CD14-positive monocyte (primary cell): ENCODE results near the gene UGT1A10. TPM values are rescaled to one million over a fixed set of nuclear protein-coding genes. Genes with fewer than 3 reads are reported as not detected.

Experiments used
- DNase-seq, 3 donors: peaks; one replicate each; pipeline ENCODE4 v3.0.0-alpha.2; 2011 to 2022
- H2AFZ ChIP-seq: 2 replicates; pipeline ENCODE4 v1.6.0; 2012; ENCODE audit warnings: mild to moderate bottlenecking, low read depth, low read length, inconsistent platforms; ENCODE audit not compliant: insufficient read depth, poor library complexity, severe bottlenecking
- H3K27ac ChIP-seq, 2 donors: 1 replicate in 1 of 2; 2 replicates in 1 of 2; pipeline ENCODE4 v1.5.1; 2012 to 2013; ENCODE audit warnings: low read length in 2 of 2, control low read depth in 1 of 2, inconsistent platforms in 1 of 2, low read depth in 1 of 2, mild to moderate bottlenecking in 1 of 2
- H3K27me3 ChIP-seq, 2 donors: one replicate each; pipeline versions ENCODE4 v1.6.0 to v1.6.1; 2011 to 2013; ENCODE audit warnings: low read length in 2 of 2; ENCODE audit not compliant: control insufficient read depth in 2 of 2, insufficient read depth in 2 of 2
- H3K36me3 ChIP-seq, 2 donors: replicated peaks in 1 of 2; 1 replicate in 1 of 2; 2 replicates in 1 of 2; pipeline versions ENCODE4 v1.5.1 to v1.6.1; 2012 to 2013; ENCODE audit warnings: low read length in 2 of 2, control low read depth in 1 of 2, inconsistent platforms in 1 of 2, mild to moderate bottlenecking in 1 of 2; ENCODE audit not compliant: insufficient read depth in 2 of 2, control insufficient read depth in 1 of 2
- H3K4me1 ChIP-seq, 2 donors: 1 replicate in 1 of 2; 2 replicates in 1 of 2; pipeline versions ENCODE4 v1.5.1 to v1.6.1; 2012 to 2013; ENCODE audit warnings: low read length in 2 of 2, control low read depth in 1 of 2, inconsistent platforms in 1 of 2, mild to moderate bottlenecking in 1 of 2, moderate library complexity in 1 of 2; ENCODE audit not compliant: insufficient read depth in 2 of 2, control insufficient read depth in 1 of 2
- H3K4me2 ChIP-seq: replicated peaks from 2 replicates; pipeline ENCODE3; 2012; ENCODE audit warnings: low read length, moderate library complexity, mild to moderate bottlenecking; ENCODE audit not compliant: poor library complexity, severe bottlenecking; ENCODE audit errors: extremely low read depth
- H3K4me3 ChIP-seq, 3 experiments: fragments of 200-600 bp in 1 of 3; sonication (generic) in 1 of 3; replicated peaks in 1 of 3; 1 replicate in 2 of 3; 2 replicates in 1 of 3; pipeline ENCODE4 v1.5.1; 2011 to 2013; ENCODE audit warnings: low read length in 3 of 3, mild to moderate bottlenecking in 3 of 3, control low read depth in 2 of 3, low read depth in 2 of 3, inconsistent platforms in 1 of 3, moderate library complexity in 1 of 3
- H3K79me2 ChIP-seq: 2 replicates; pipeline ENCODE4 v1.6.0; 2012; ENCODE audit warnings: mild to moderate bottlenecking, control low read depth, inconsistent platforms, low read length, moderate library complexity; ENCODE audit not compliant: insufficient read depth
- H3K9ac ChIP-seq: 2 replicates; pipeline ENCODE4 v1.6.0; 2017; ENCODE audit warnings: low read length, mild to moderate bottlenecking; ENCODE audit not compliant: insufficient read depth, poor library complexity, severe bottlenecking
- H3K9me3 ChIP-seq, 2 donors: replicated peaks in 1 of 2; 1 replicate in 1 of 2; 2 replicates in 1 of 2; pipeline versions ENCODE4 v1.5.1 to v1.6.1; 2012 to 2013; ENCODE audit warnings: low read length in 2 of 2, control low read depth in 1 of 2; ENCODE audit not compliant: control insufficient read depth in 1 of 2, insufficient read depth in 1 of 2
- H4K20me1 ChIP-seq: 2 replicates; pipeline ENCODE4 v1.6.0; 2012; ENCODE audit warnings: mild to moderate bottlenecking, low read length, control low read depth, moderate library complexity; ENCODE audit not compliant: insufficient read depth
- H3K27ac Mint-ChIP-seq, 7 donors: one replicate each; pipeline ENCODE4 v1.8.0; 2020; ENCODE audit warnings: mild to moderate bottlenecking in 7 of 7, mixed read lengths in 7 of 7, moderate library complexity in 6 of 7, inconsistent platforms in 2 of 7
- H3K27me3 Mint-ChIP-seq, 3 donors: one replicate each; pipeline ENCODE4 v1.8.0; 2021 to 2022; ENCODE audit warnings: low read depth in 3 of 3, mild to moderate bottlenecking in 3 of 3, mixed read lengths in 3 of 3, moderate library complexity in 3 of 3, inconsistent platforms in 1 of 3
- H3K36me3 Mint-ChIP-seq, 2 donors: one replicate each; pipeline ENCODE4 v1.8.0; 2020; ENCODE audit warnings: mixed read lengths in 2 of 2, inconsistent platforms in 1 of 2, mild to moderate bottlenecking in 1 of 2
- H3K4me1 Mint-ChIP-seq: one replicate; pipeline ENCODE4 v1.8.0; 2020; ENCODE audit warnings: mild to moderate bottlenecking, mixed read lengths
- H3K4me3 Mint-ChIP-seq, 2 donors: one replicate each; pipeline ENCODE4 v1.8.0; 2020; ENCODE audit warnings: mild to moderate bottlenecking in 2 of 2, mixed read lengths in 2 of 2, moderate library complexity in 1 of 2
- H3K9me3 Mint-ChIP-seq, 7 donors: one replicate each; pipeline ENCODE4 v1.8.0; 2020 to 2022; ENCODE audit warnings: mixed read lengths in 7 of 7, mild to moderate bottlenecking in 6 of 7, moderate library complexity in 6 of 7, inconsistent platforms in 2 of 7
- WGBS: methylation state at CpG from one replicate; pipeline ENCODE4 v1.1.5; 2013; ENCODE audit warnings: missing lambda C conversion rate; ENCODE audit not compliant: insufficient coverage; 5-methylcytosine and 5-hydroxymethylcytosine counted together
- intact Hi-C, 2 donors: fragments of 100-400 bp; cut with micrococcal nuclease; formaldehyde crosslinking; loops; one replicate each; pipeline versions ENCODE4 v1.15.0 to v1.15.1; 2023
- polyA plus RNA-seq, 3 donors: library from polyadenylated mRNA; depleted of rRNA in 1 of 3; unstranded in 2 of 3; stranded (reverse) in 1 of 3; fragments of 300-500 nt in 2 of 3; fragments of >200 nt in 1 of 3; fragmentation: Illumina TruSeq in 2 of 3; gene quantifications; 1 replicate in 2 of 3; 2 replicates in 1 of 3; pipeline ENCODE4 v1.2.3, GENCODE V29; 2012 to 2021
- TF ChIP-seq, protein P1 (sequence below): fragments of 200-600 bp; IDR thresholded peaks from one replicate; pipeline ENCODE4 v1.8.0; 2022; ENCODE audit warnings: antibody characterized with exemption, mild to moderate bottlenecking

The UGT1A10 gene
- polyA plus RNA-seq, 3 donors: not detected

DNA sequence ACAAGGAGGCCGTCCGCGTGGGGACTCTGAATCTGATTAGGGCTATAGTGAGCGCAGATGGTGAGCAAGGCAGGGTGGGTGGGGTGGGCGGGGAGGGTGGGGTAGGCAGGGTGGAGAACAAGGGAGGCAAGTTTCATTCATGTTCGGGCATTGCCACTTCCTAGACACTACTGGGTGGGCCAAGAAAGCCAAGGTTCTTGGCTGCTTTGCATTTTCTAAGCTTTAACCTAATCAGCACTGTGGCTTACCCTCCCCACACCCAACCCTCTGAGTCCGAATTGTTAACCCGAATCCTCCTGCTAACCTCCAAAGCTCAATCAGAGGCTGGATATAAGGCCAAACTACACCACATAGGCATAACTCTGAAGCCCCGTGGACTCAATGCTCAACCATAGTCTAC, 160.0 kb downstream of the UGT1A10 start:
- H3K4me3 Mint-ChIP-seq: no peak overlapping the region
- WGBS: 92% methylated on average over 3 of the region's 9 CpGs
- H3K36me3 Mint-ChIP-seq: no peaks in the 10 kb centered on the region
- Histone ChIP-seq H3K27ac (no peak overlapping the region), H3K9me3 (no peaks in the 10 kb centered on the region), H3K9ac (no peak overlapping the region), H3K4me1 (no peaks in the 10 kb centered on the region), H3K79me2 (no peaks in the 10 kb centered on the region), H4K20me1 (no peaks in the 10 kb centered on the region), H3K4me2 (no peak overlapping the region), H2AFZ (no peak overlapping the region), H3K27me3 (no peaks in the 10 kb centered on the region), H3K36me3 (no peaks in the 10 kb centered on the region), H3K4me3 (no peak overlapping the region)
- H3K9me3 Mint-ChIP-seq: peaks cover 0 to 2% (median 0%) of the 10 kb centered on the region in 7 donors
- no peaks in the 10 kb centered on the region for H3K4me1 Mint-ChIP-seq
- intact Hi-C loops: no loop called here
- TF ChIP-seq, protein P1, sequence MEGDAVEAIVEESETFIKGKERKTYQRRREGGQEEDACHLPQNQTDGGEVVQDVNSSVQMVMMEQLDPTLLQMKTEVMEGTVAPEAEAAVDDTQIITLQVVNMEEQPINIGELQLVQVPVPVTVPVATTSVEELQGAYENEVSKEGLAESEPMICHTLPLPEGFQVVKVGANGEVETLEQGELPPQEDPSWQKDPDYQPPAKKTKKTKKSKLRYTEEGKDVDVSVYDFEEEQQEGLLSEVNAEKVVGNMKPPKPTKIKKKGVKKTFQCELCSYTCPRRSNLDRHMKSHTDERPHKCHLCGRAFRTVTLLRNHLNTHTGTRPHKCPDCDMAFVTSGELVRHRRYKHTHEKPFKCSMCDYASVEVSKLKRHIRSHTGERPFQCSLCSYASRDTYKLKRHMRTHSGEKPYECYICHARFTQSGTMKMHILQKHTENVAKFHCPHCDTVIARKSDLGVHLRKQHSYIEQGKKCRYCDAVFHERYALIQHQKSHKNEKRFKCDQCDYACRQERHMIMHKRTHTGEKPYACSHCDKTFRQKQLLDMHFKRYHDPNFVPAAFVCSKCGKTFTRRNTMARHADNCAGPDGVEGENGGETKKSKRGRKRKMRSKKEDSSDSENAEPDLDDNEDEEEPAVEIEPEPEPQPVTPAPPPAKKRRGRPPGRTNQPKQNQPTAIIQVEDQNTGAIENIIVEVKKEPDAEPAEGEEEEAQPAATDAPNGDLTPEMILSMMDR: no peak
- peaks cover 0 to 9% (median 7%) of the 10 kb centered on the region in 3 donors for H3K27me3 Mint-ChIP-seq
- DNase-seq: no peak
- no peak overlapping the region for H3K27ac Mint-ChIP-seq

DNA sequence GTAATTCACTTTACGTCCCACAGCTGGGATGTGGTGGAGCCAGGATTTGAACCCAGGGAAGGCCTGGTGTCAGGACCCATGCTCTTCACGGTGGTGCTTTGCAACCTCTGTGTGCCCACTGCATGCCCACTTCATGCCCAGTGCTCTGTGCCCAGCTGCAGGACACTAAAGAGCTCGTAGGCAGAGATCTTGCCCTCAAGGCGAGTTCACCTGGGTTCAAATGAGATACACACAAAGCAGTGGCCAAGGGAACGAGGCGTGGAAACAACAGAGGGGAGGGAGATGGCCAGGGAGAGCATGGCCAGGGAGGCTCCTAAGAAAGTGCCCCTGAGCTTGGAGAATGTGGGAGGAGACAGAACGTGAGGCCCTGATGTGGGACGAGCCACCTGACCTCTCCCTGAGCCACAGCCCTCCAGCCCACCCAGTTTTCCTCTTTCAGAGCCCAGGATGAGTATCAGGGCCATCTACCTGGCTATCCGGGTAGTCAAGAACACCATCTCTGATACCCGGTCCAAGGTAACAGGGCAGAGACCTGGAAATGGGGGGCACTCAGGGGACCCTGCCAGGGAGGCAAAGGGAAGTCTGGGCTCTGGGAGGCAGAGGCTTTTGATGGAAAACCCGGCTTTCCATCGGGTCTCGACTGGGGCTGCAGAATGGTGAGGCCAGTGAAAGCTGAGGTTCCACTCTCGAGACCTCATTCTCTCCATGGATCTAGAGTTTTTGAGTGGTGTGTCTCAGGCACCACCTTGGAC, 162.3 kb downstream of the UGT1A10 start:
- no peak overlapping the region for H3K27ac ChIP-seq
- peaks cover 0 to 11% (median 7%) of the 10 kb centered on the region in 3 donors for H3K27me3 Mint-ChIP-seq
- no peak overlapping the region for H3K9ac ChIP-seq
- no peaks in the 10 kb centered on the region for H3K27me3 ChIP-seq
- no peaks in the 10 kb centered on the region for H3K4me1 ChIP-seq
- no peaks in the 10 kb centered on the region for H3K4me1 Mint-ChIP-seq
- H3K79me2 ChIP-seq: no peaks in the 10 kb centered on the region
- no peak overlapping the region for H3K4me2 ChIP-seq
- whole genome bisulfite sequencing: 89% methylated on average over 12 of the region's 14 CpGs
- H3K36me3 ChIP-seq: no peaks in the 10 kb centered on the region
- no peak overlapping the region for H2AFZ ChIP-seq
- H4K20me1 ChIP-seq: no peaks in the 10 kb centered on the region
- H3K4me3 ChIP-seq: no peak overlapping the region
- peaks cover 0 to 2% (median 0%) of the 10 kb centered on the region in 7 donors for H3K9me3 Mint-ChIP-seq
- intact Hi-C loops: no loop called here
- no peak overlapping the region for H3K4me3 Mint-ChIP-seq
- H3K9me3 ChIP-seq: no peaks in the 10 kb centered on the region
- H3K27ac Mint-ChIP-seq: no peak overlapping the region
- TF ChIP-seq, protein P1: no peak
- no peak for DNase-seq
- H3K36me3 Mint-ChIP-seq: no peaks in the 10 kb centered on the region
